HG03280 (cell line): ENCODE results near the gene MIF.
"Not testable (repeated sequence)": the region's sequence is repeated elsewhere in the genome, so short reads cannot be mapped to it uniquely, and the experiment has no call there.

ENCODE experiments used
- ATAC-seq: cut with Tn5 transposase; IDR thresholded peaks from one replicate; pipeline ENCODE4 v1.9.1; 2021; ENCODE audit warnings: mild to moderate bottlenecking, moderate library complexity; ENCODE audit not compliant: unreplicated experiment

Gene MIF

GRCh38 chr22:23893945-23894709, at the start of gene MIF:
TSS of gene MIF (plus strand) at chr22:23894383. CDS start at chr22:23894475, 92 bp downstream.
- peak; percentile 77 for ATAC-seq

- ATAC-seq: no peak
These were observed 49.4 kb upstream of the MIF start for GRCh38 chr22:23844739-23845202.

- ATAC-seq: no peak
These were observed 48.7 kb upstream of the MIF start for GRCh38 chr22:23845265-23846080.

GRCh38 chr22:23846081-23846469, 48.1 kb upstream of the MIF start:
- no peak for ATAC-seq

- ATAC-seq: no peak
These were observed 46.8 kb upstream of the MIF start for GRCh38 chr22:23847310-23847920.

GRCh38 chr22:23847991-23848864, 46.0 kb upstream of the MIF start:
- no peak for ATAC-seq

GRCh38 chr22:23849009-23850006, 44.9 kb upstream of the MIF start:
- peak; percentile 55 for ATAC-seq

GRCh38 chr22:23850136-23850611, 44.0 kb upstream of the MIF start:
- peak; percentile 48 for ATAC-seq

GRCh38 chr22:23856721-23857605, 37.2 kb upstream of the MIF start:
- peak; percentile 41 for ATAC-seq

GRCh38 chr22:23857606-23858483, 36.3 kb upstream of the MIF start, which contains the start of gene SLC2A11:
TSS of gene SLC2A11 (plus strand) at chr22:23857875. CDS start at chr22:23858000, 125 bp downstream.
- ATAC-seq: peak; percentile 95

- ATAC-seq: no peak
These were observed 35.7 kb upstream of the MIF start for GRCh38 chr22:23858484-23858815.

- ATAC-seq: no peak
These were observed 35.0 kb upstream of the MIF start for GRCh38 chr22:23859201-23859600.

- ATAC-seq: not testable (repeated sequence)
These were observed 34.0 kb upstream of the MIF start for GRCh38 chr22:23860187-23860586.

- no peak for ATAC-seq
These were observed 32.1 kb upstream of the MIF start for GRCh38 chr22:23862103-23862502.

GRCh38 chr22:23864499-23865154, 29.6 kb upstream of the MIF start:
- ATAC-seq: not testable (repeated sequence)

- no peak for ATAC-seq
These were observed 25.6 kb upstream of the MIF start for GRCh38 chr22:23868580-23868979.

- no peak for ATAC-seq
These were observed 19.3 kb upstream of the MIF start for GRCh38 chr22:23874871-23875270.
